SK-N-SH (cell line): ENCODE data around the gene WWP2. TPM values are rescaled to one million over a fixed set of nuclear protein-coding genes. Genes with fewer than 3 reads are reported as not detected.

ENCODE experiments used
- CTCF ChIA-PET: fragments of 300-600, 350-600 bp; formaldehyde crosslinking; extraction: SDS; loops from one replicate; lab custom pipeline; 2021; lab: Yijun Ruan, JAX
- POLR2A ChIA-PET: fragments of 350-600 bp; sonication (Branson Sonifier 250); formaldehyde crosslinking; extraction: SDS; loops from one replicate; lab custom pipeline; 2020; ENCODE audit warnings: antibody characterized with exemption, inconsistent platforms; lab: Yijun Ruan, JAX
- DNase-seq: peaks from one replicate; pipeline ENCODE4 v3.0.0; 2012
- H2AFZ ChIP-seq: fragments of 200-600 bp; sonication (generic); 2 replicates; pipeline ENCODE4 v1.8.1; 2016; ENCODE audit warnings: antibody characterized with exemption, mild to moderate bottlenecking, low read depth
- H3F3A ChIP-seq: fragments of 200-600 bp; sonication (generic); replicated peaks from 2 replicates; pipeline ENCODE3; 2016; ENCODE audit warnings: antibody characterized with exemption, mild to moderate bottlenecking; ENCODE audit not compliant: insufficient read depth
- H3K27ac ChIP-seq, 2 experiments: fragments of 200-500 bp in 1 of 2; fragments of 200-600 bp in 1 of 2; sonication (Bioruptor generic) in 1 of 2; sonication (generic), shearing (Covaris generic) in 1 of 2; 2 replicates each; pipeline versions ENCODE4 v1.5.1 to v1.6.1; 2014 to 2016; ENCODE audit warnings: low read depth in 2 of 2, inconsistent platforms in 1 of 2, low read length in 1 of 2, mild to moderate bottlenecking in 1 of 2, mixed read lengths in 1 of 2
- H3K27me3 ChIP-seq: fragments of 200-600 bp; sonication (generic), shearing (Covaris generic); 2 replicates; pipeline ENCODE4 v1.6.1; 2016; ENCODE audit warnings: mixed run types; ENCODE audit not compliant: insufficient read depth
- H3K36me3 ChIP-seq, 2 experiments: fragments of 200-500 bp in 1 of 2; fragments of 200-600 bp in 1 of 2; sonication (Bioruptor generic) in 1 of 2; sonication (generic) in 1 of 2; replicated peaks in 1 of 2; 2 replicates each; pipeline versions ENCODE3 to v1.5.1; 2014 to 2016; ENCODE audit warnings: low read length in 1 of 2, mild to moderate bottlenecking in 1 of 2; ENCODE audit not compliant: insufficient read depth in 2 of 2, control insufficient read depth in 1 of 2
- H3K4me1 ChIP-seq, 2 experiments: fragments of 200-500 bp in 1 of 2; fragments of 200-600 bp in 1 of 2; sonication (Bioruptor generic) in 1 of 2; sonication (generic), shearing (Covaris generic) in 1 of 2; 2 replicates each; pipeline versions ENCODE4 v1.5.1 to v1.6.1; 2014 to 2016; ENCODE audit warnings: low read depth in 1 of 2, low read length in 1 of 2, mixed run types in 1 of 2; ENCODE audit not compliant: insufficient read depth in 2 of 2, control insufficient read depth in 1 of 2
- H3K4me2 ChIP-seq: fragments of 200-600 bp; sonication (generic), shearing (Covaris generic); 2 replicates; pipeline ENCODE4 v1.6.1; 2017; ENCODE audit warnings: mixed run types
- H3K4me3 ChIP-seq, 2 experiments: fragments of 200-500 bp in 1 of 2; fragments of 200-600 bp in 1 of 2; sonication (Bioruptor generic) in 1 of 2; sonication (generic), shearing (Covaris generic) in 1 of 2; 2 replicates each; pipeline versions ENCODE4 v1.5.1 to v1.8.1; 2014 to 2016; ENCODE audit warnings: low read depth in 2 of 2, inconsistent platforms in 1 of 2, low read length in 1 of 2, mild to moderate bottlenecking in 1 of 2, mixed read lengths in 1 of 2, moderate library complexity in 1 of 2
- H3K79me2 ChIP-seq: fragments of 200-600 bp; sonication (generic); 2 replicates; pipeline ENCODE4 v1.8.1; 2017; ENCODE audit warnings: mild to moderate bottlenecking; ENCODE audit not compliant: insufficient read depth
- H3K9ac ChIP-seq: fragments of 200-600 bp; sonication (generic); 2 replicates; pipeline ENCODE4 v1.6.1; 2017; ENCODE audit warnings: mixed run types
- H3K9me2 ChIP-seq: fragments of 200-600 bp; sonication (generic); 2 replicates; pipeline ENCODE4 v1.6.1; 2017; ENCODE audit warnings: mixed run types
- H3K9me3 ChIP-seq: fragments of 200-600 bp; sonication (generic); 2 replicates; pipeline ENCODE4 v1.6.1; 2017; ENCODE audit warnings: mixed run types, mild to moderate bottlenecking, moderate library complexity
- H4K20me1 ChIP-seq: fragments of 200-600 bp; sonication (generic); 2 replicates; pipeline ENCODE4 v1.6.1; 2017; ENCODE audit warnings: mild to moderate bottlenecking, mixed run types; ENCODE audit not compliant: insufficient read depth
- ELF1 ChIP-seq: IDR thresholded peaks from 2 replicates; pipeline ENCODE4 v1.4.0; 2012
- FOSL2 ChIP-seq: IDR thresholded peaks from 2 replicates; pipeline ENCODE4 v1.4.0; 2012; ENCODE audit warnings: low read depth, mild to moderate bottlenecking, moderate library complexity, borderline replicate concordance
- FOXJ3 ChIP-seq: sonication (generic); formaldehyde crosslinking; IDR thresholded peaks from 2 replicates; pipeline ENCODE4 v1.5.1; 2020; ENCODE audit warnings: mild to moderate bottlenecking, missing genetic modification reagents
- GATA2 ChIP-seq: sonication (generic); formaldehyde crosslinking; IDR thresholded peaks from 2 replicates; pipeline ENCODE4 v1.5.0; 2020; ENCODE audit warnings: mild to moderate bottlenecking, missing genetic modification reagents
- JUND ChIP-seq: IDR thresholded peaks from 2 replicates; pipeline ENCODE4 v1.4.0; 2012
- MXI1 ChIP-seq: IDR thresholded peaks from 2 replicates; pipeline ENCODE4 v1.6.1; 2012; ENCODE audit warnings: mild to moderate bottlenecking, low read depth, low read length, improper control_type of control experiment
- NFIC ChIP-seq: IDR thresholded peaks from 2 replicates; pipeline ENCODE4 v1.4.0; 2012; ENCODE audit warnings: borderline replicate concordance
- NRF1 ChIP-seq: IDR thresholded peaks from 2 replicates; pipeline ENCODE4 v1.6.1; 2012; ENCODE audit warnings: low read depth, mild to moderate bottlenecking, low read length
- RAD21 ChIP-seq: IDR thresholded peaks from 2 replicates; pipeline ENCODE4 v1.6.1; 2012; ENCODE audit warnings: mild to moderate bottlenecking, low read length
- RFX5 ChIP-seq: IDR thresholded peaks from 2 replicates; pipeline ENCODE4 v1.6.1; 2012; ENCODE audit warnings: mild to moderate bottlenecking, improper control_type of control experiment, low read length
- RXRA ChIP-seq: IDR thresholded peaks from 2 replicates; pipeline ENCODE4 v1.4.0; 2012; ENCODE audit warnings: low read depth, mild to moderate bottlenecking, borderline replicate concordance
- SMC3 ChIP-seq: IDR thresholded peaks from 2 replicates; pipeline ENCODE4 v1.6.1; 2012; ENCODE audit warnings: low read depth, low read length, improper control_type of control experiment
- TAF1 ChIP-seq: IDR thresholded peaks from 2 replicates; pipeline ENCODE4 v1.6.1; 2012; ENCODE audit warnings: low read depth, mild to moderate bottlenecking, low read length, moderate library complexity, borderline replicate concordance
- TCF12 ChIP-seq: IDR thresholded peaks from 2 replicates; pipeline ENCODE4 v1.4.0; 2012
- TEAD4 ChIP-seq: IDR thresholded peaks from 2 replicates; pipeline ENCODE4 v1.4.0; 2012; ENCODE audit warnings: mild to moderate bottlenecking, borderline replicate concordance; ENCODE audit not compliant: insufficient read depth
- WGBS: methylation state at CpG from one replicate; pipeline ENCODE4 v1.1.6; 2017; ENCODE audit warnings: low lambda C conversion rate; 5-methylcytosine and 5-hydroxymethylcytosine counted together
- polyA plus RNA-seq, 3 experiments: library from polyadenylated mRNA; depleted of rRNA; stranded (reverse); fragments of >200 nt; gene quantifications; 2 replicates each; pipeline ENCODE4 v1.2.3, GENCODE V29; 2012
- TF ChIP-seq, protein P1 (sequence below): fragments of 150-350 bp; IDR thresholded peaks from 2 replicates; pipeline ENCODE4 v1.6.1; 2017; ENCODE audit warnings: antibody characterized with exemption, low read length, low read depth, borderline replicate concordance
- TF ChIP-seq, protein P2 (sequence below): IDR thresholded peaks from 2 replicates; pipeline ENCODE4 v1.6.1; 2012; ENCODE audit warnings: mild to moderate bottlenecking, low read depth, low read length, moderate library complexity
- TF ChIP-seq, protein P3 (sequence below): IDR thresholded peaks from 2 replicates; pipeline ENCODE4 v1.4.0; 2012; ENCODE audit warnings: low read depth, borderline replicate concordance
- TF ChIP-seq, protein P4 (sequence below): fragments of 150-350 bp; IDR thresholded peaks from 2 replicates; pipeline ENCODE4 v1.6.1; 2016; ENCODE audit warnings: mild to moderate bottlenecking, low read depth, low read length
- TF ChIP-seq, protein P5 (sequence below): IDR thresholded peaks from 2 replicates; pipeline ENCODE4 v1.4.0; 2012; ENCODE audit warnings: low read depth

Gene WWP2
- polyA plus RNA-seq, 1 of the 3 experiments (the other 2 are of a cell fraction): 13.3 TPM

DNA sequence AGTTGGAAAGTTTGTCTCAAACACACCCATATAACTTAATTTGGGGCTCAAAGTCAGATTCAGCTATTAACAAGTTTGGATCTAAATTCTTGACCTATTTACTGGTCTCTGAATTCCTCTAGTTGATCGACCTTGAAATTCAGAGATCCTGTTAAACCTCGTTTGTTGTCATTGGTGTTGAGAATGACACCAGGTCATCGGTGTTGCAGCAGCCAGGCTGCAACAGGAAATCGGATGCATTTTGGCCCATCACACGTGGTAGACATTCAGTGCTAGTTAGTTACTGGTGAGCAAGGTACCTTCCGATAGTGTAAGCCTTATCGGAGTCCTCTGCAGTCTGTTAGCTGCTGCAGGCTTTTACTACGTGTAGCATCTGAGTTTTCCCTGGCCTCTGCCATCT, 82.3 kb downstream of the WWP2 start:
- no peaks in the 10 kb centered on the region for H3K9me3 ChIP-seq
- no peak for DNase-seq
- H4K20me1 ChIP-seq: no peaks in the 10 kb centered on the region
- H3K4me2 ChIP-seq: no peak overlapping the region
- H3K9me2 ChIP-seq: no peaks in the 10 kb centered on the region
- H3F3A ChIP-seq: peaks cover 19% of the 10 kb centered on the region
- no peak overlapping the region for H3K27ac ChIP-seq
- H3K79me2 ChIP-seq: no peaks in the 10 kb centered on the region; the same call in 1 of the 2 replicates
- no peak overlapping the region for H2AFZ ChIP-seq
- peaks cover 0 to 19% of the 10 kb centered on the region in 2 experiments; a peak in 1 of 4 replicates for H3K4me1 ChIP-seq
- no peak for TF ChIP-seq SMC3
- TF ChIP-seq RFX5: no peak
- no peak for TF ChIP-seq TCF12
- no peak for TF ChIP-seq MXI1
- TF ChIP-seq RXRA: no peak
- TF ChIP-seq TAF1: no peak
- TF ChIP-seq NRF1: no peak
- TF ChIP-seq, protein P1, sequence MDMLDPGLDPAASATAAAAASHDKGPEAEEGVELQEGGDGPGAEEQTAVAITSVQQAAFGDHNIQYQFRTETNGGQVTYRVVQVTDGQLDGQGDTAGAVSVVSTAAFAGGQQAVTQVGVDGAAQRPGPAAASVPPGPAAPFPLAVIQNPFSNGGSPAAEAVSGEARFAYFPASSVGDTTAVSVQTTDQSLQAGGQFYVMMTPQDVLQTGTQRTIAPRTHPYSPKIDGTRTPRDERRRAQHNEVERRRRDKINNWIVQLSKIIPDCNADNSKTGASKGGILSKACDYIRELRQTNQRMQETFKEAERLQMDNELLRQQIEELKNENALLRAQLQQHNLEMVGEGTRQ: no peak
- TF ChIP-seq, protein P2, sequence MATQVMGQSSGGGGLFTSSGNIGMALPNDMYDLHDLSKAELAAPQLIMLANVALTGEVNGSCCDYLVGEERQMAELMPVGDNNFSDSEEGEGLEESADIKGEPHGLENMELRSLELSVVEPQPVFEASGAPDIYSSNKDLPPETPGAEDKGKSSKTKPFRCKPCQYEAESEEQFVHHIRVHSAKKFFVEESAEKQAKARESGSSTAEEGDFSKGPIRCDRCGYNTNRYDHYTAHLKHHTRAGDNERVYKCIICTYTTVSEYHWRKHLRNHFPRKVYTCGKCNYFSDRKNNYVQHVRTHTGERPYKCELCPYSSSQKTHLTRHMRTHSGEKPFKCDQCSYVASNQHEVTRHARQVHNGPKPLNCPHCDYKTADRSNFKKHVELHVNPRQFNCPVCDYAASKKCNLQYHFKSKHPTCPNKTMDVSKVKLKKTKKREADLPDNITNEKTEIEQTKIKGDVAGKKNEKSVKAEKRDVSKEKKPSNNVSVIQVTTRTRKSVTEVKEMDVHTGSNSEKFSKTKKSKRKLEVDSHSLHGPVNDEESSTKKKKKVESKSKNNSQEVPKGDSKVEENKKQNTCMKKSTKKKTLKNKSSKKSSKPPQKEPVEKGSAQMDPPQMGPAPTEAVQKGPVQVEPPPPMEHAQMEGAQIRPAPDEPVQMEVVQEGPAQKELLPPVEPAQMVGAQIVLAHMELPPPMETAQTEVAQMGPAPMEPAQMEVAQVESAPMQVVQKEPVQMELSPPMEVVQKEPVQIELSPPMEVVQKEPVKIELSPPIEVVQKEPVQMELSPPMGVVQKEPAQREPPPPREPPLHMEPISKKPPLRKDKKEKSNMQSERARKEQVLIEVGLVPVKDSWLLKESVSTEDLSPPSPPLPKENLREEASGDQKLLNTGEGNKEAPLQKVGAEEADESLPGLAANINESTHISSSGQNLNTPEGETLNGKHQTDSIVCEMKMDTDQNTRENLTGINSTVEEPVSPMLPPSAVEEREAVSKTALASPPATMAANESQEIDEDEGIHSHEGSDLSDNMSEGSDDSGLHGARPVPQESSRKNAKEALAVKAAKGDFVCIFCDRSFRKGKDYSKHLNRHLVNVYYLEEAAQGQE: no peak
- TF ChIP-seq, protein P3, sequence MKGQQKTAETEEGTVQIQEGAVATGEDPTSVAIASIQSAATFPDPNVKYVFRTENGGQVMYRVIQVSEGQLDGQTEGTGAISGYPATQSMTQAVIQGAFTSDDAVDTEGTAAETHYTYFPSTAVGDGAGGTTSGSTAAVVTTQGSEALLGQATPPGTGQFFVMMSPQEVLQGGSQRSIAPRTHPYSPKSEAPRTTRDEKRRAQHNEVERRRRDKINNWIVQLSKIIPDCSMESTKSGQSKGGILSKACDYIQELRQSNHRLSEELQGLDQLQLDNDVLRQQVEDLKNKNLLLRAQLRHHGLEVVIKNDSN: no peak
- TF ChIP-seq TEAD4: no peak
- no peak for TF ChIP-seq FOSL2
- no peak for TF ChIP-seq NFIC
- no peak for TF ChIP-seq FOXJ3 (CRISPR knock-in tag)
- TF ChIP-seq, protein P4, sequence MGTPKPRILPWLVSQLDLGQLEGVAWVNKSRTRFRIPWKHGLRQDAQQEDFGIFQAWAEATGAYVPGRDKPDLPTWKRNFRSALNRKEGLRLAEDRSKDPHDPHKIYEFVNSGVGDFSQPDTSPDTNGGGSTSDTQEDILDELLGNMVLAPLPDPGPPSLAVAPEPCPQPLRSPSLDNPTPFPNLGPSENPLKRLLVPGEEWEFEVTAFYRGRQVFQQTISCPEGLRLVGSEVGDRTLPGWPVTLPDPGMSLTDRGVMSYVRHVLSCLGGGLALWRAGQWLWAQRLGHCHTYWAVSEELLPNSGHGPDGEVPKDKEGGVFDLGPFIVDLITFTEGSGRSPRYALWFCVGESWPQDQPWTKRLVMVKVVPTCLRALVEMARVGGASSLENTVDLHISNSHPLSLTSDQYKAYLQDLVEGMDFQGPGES: no peak
- TF ChIP-seq, protein P5, sequence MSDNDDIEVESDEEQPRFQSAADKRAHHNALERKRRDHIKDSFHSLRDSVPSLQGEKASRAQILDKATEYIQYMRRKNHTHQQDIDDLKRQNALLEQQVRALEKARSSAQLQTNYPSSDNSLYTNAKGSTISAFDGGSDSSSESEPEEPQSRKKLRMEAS: no peak
- TF ChIP-seq JUND: no peak
- TF ChIP-seq GATA2 (CRISPR knock-in tag): no peak
- TF ChIP-seq RAD21: no peak
- TF ChIP-seq ELF1: no peak
- WGBS: 96% methylated on average over 8 of the region's 8 CpGs
- H3K36me3 ChIP-seq: peaks cover 0 to 2% of the 10 kb centered on the region in 2 experiments
- no peak overlapping the region for H3K9ac ChIP-seq
- POLR2A ChIA-PET: no interaction called here
- CTCF ChIA-PET: interaction anchor here (1.3 kb wide), 1 partner anchor 49 kb away, joined by 3 read pairs; no protein-coding TSS in a partner anchor
- H3K4me3 ChIP-seq: no peak overlapping the region
- no peaks in the 10 kb centered on the region for H3K27me3 ChIP-seq
